Measurements from ENCODE around the gene CASKIN2.
A peak's percentile ranks its signal among the peaks of the same experiment; 100 is the strongest.
"Not testable (repeated sequence)": the region's sequence is repeated elsewhere in the genome, so short reads cannot be mapped to it uniquely, and the experiment has no call there.

The CASKIN2 gene

DNA sequence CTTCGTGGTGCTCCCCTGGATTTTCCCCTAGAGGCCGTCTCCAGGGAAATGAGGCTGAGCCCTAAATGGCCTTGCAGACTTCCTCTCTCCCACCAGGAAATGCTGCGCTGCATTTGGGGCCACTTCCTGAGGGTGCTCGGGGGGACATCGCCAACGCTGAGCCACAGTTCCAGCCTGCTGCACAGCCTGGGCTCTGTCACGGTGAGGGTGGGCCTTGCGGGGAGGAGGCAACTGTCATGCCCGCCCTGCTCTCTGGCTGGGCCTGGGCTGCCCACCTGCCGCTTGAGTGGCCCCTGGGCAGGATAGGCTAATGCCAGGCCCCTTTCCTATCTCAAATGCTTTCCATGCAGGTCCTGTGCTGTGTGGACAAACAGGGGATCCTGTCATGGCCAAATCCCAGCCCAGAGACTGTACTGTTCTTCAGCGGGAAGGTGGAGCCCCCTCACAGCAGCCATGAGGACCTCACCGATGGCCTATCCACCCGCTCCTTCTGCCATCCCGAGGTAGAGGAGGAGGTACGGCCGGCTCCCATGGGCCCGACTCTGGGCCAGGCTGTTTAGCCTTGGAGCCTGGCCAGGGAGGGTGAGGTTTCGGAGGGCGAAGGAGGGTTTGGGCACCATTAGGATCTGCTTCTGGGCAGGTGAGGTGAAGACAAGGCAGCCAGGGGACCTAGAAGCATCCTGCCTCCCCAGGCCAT lies 24.2 kb downstream of the CASKIN2 start:
- no peak for DNase-seq (ENCODE audit: low read depth)

DNA sequence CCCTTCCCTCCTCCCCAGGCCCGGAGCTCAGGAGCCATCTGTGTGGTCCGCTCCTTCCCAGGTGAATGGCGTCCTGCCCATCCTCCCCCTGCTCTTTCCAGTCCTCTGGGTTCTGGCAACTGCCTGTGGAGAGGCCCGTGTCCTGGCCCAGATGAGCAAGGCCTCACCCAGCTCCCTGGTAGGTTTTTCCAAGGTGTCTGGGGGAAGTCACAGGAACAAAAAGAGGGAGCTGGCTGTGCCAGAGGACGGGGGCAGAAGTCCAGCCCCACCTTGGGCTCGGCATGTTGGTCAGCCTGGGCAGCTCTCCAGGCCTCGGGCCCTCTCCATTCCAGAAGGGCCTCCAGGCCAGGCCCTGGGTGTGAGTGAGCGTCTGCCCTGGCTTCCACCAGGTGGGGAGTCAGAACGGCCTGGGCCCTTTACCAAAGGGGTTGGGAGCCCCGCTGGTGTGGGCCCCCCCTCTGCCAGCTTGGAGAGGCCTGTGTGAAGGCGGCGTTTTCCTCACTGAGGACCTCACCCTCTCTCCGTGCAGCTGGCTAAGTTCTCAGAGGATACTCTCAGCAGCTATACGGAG lies 25.1 kb downstream of the CASKIN2 start:
- DNase-seq (ENCODE audit: low read depth), result no peak

DNA sequence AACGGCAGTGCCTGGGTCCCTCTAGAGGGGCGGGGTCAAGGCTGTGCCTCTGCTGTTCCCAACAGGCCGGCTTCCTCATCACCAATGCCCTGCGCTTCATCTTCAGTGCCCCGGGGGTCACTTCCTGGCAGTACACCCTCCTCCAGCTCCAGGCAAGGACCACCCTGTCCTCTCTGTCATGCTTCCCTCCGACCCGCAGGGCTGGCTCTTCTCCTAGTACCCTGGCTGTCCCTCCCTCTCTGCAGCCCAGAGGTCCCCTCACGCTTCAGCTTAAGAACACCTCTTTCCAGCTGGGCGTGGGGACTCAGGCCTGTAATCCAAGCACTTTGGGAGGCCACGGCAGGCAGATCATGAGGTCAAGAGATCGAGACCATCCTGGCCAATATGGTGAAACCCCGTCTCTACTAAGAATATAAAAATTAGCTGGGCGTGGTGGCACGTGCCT lies 25.8 kb downstream of the CASKIN2 start:
- no peak for DNase-seq (ENCODE audit: low read depth)

DNA sequence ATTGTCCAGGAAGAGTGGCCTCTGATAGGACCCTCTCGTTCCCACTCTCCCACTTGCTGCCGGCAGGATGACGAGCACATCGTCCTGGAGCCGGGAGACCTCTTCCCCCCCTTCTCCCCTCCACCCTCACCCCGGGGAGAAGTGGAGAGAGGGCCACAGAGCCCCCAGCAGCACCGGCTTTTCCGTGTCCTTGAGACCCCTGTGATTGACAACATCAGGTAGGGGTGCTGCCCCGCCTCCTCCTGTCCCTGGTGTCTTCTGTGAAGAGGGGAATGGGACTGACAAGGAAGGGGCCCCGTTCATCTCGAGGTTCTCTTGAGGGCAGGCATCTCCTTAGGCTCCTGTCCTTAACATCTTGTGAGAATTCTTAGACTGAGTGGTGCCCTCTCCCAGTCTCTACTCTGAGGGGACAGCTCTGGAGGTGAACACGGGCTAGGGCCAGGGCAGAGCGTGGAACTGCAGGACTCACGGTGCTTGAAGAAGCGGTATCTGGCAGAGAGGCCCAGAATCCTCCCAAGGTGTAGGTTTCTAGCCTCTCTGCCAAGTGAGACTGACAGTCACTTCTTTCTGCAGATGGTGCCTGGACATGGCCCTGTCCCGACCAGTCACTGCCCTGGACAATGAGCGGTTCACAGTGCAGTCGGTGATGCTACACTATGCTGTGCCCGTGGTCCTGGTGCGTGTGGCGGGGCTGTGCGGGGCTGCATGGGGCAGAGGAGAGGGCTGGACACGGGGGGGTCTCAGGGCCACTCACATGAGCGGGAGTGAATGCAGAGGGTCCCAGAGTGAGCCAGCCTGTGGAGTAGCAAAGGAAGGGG lies 26.4 kb downstream of the CASKIN2 start:
- no peak for DNase-seq (ENCODE audit: low read depth)

GRCh38 chr17:75487351-75488070 lies 27.8 kb downstream of the CASKIN2 start:
- DNase-seq (ENCODE audit: low read depth), result no peak

DNA sequence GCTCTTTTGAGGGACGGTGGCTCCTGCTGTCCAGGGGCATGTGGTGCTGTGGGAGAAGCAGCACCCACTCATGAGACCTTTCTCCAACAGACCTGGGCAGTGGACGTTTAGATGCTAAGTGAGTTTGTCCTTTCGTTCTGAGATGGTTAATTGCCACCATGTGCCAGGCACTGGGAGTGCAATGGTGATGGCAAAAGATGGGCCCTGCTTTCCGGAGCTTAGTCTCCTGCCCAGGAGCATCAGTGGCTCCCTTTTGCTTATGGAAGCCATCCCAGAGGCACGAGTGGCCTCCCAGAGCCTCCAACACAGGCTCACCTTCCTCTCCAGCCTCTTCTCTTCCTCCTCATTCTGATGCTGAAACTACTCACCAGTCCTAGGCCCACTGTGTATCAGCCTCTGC lies 28.4 kb downstream of the CASKIN2 start:
- DNase-seq (ENCODE audit: low read depth), result no peak

- no peak for DNase-seq (ENCODE audit: low read depth)
These were observed 29.2 kb downstream of the CASKIN2 start for GRCh38 chr17:75486151-75486550.

DNA sequence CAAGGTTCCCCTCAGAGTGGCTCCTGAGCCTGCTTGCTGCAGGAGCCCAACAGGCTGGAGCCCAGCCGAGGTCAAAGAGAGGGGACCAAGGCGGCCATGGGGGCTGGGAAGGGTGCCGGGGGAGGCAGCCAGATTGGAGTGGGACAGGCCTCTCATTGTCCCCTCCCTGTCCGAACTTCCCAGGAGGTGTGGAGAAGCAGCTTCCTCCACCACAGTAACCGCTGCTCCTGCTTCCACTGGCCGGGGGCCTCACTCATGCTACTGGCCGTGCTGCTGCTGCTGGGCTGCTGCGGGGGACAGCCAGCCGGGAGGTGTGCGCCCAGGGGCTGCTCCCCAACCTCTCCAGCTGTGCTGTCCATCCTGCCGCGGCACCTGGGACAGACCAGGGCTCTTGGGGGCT lies 29.6 kb downstream of the CASKIN2 start:
- DNase-seq (ENCODE audit: low read depth), result no peak

- no peak for DNase-seq (ENCODE audit: low read depth)
These were observed 33.0 kb downstream of the CASKIN2 start for GRCh38 chr17:75482098-75482942.

DNA sequence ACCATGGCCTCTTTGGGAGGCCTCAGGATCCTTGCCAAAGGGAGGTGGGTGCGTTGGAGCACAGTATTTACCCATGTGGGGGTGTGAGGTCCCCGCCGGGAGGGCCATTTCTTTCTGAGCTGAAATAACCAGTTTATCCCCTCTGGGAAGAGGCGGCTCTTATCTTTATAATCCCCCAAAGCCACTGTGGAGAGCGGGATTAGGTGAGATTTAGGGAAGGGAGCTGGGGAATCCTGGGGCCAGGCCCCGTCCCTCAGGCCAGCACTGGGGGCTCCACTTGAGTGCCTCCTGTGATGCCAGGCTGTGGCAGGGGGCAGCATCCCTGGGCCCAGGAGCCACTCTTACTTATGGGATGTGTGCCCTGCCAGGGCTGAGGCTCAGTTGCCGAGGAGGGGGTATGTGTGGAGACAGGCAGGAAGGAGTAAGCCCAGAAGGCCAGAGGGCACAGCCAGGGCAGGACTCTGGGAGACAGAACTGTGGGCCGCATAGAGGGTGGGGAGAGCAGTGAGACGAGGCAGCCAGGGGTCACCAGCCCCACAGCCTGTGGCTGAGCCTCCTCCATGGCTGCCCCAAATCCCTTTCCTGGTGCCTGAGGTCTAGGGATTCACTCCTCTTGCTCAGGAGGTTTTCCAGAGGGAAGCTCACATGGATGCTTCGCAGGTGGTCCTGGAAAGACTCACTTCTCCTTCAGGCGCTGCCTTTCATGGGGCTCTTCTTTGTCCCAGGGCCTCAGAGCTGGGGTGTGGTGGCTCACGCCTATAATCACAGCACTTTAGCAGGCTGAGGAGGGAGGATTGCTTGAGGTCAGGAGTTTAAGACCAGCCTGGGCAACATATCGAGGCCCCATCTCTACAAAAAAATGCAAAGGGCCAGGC lies 33.9 kb downstream of the CASKIN2 start:
- DNase-seq (ENCODE audit: low read depth), result no peak

- no peak for DNase-seq (ENCODE audit: low read depth)
These were observed 35.1 kb downstream of the CASKIN2 start for GRCh38 chr17:75480281-75480680.

GRCh38 chr17:75478508-75478907 lies 36.8 kb downstream of the CASKIN2 start:
- no peak for DNase-seq (ENCODE audit: low read depth)

- DNase-seq (ENCODE audit: low read depth), result not testable (repeated sequence)
These were observed 37.9 kb downstream of the CASKIN2 start for GRCh38 chr17:75477490-75477862.

- DNase-seq (ENCODE audit: low read depth), result no peak
These were observed 38.4 kb downstream of the CASKIN2 start for GRCh38 chr17:75476752-75477489.

GRCh38 chr17:75476271-75476671 lies 39.1 kb downstream of the CASKIN2 start:
- DNase-seq (ENCODE audit: low read depth), result peak; percentile 17

DNA sequence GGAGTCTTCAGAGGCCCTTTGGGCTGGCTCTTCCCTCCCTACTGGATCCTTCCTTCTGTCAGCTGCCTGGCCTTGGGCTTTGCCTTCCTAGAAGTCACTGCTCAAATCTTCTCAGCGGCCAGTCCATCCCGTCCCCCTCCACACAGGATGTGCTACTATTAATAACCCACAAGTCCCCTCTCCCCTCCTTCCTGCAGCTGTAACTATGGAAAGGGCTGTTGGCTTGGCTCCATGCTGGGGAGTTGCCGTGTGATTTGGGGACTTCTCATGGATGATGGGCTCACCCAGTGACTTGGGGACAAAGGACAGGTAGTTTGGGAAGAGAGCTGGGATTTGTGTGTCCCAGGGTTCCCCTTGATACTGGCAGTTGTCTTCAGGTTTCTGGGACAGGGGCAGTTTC lies 39.5 kb downstream of the CASKIN2 start:
- DNase-seq (ENCODE audit: low read depth), result no peak

GRCh38 chr17:75475144-75475835 lies 40.0 kb downstream of the CASKIN2 start:
- no peak for DNase-seq (ENCODE audit: low read depth)

DNA sequence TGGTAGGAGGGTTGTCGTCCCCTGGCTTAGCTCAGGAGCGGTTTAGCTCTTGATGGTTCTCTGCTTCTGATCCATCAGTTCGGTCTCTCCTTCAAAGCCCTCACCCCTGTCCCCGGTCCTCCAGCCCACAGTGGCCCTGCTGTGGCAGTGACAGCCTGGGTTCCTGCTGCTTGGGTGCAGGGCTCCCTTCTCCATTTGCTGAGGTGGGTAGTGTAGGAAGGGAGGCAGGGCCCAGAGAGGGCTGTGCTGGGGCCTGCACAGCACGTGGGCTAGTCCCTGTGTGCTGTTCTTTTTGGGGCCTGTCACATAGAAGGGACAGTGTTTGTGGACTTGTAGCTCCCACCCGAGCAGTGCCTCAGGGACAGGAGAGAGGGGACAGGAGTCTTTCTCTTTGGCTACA lies 40.6 kb downstream of the CASKIN2 start:
- no peak for DNase-seq (ENCODE audit: low read depth)

DNA sequence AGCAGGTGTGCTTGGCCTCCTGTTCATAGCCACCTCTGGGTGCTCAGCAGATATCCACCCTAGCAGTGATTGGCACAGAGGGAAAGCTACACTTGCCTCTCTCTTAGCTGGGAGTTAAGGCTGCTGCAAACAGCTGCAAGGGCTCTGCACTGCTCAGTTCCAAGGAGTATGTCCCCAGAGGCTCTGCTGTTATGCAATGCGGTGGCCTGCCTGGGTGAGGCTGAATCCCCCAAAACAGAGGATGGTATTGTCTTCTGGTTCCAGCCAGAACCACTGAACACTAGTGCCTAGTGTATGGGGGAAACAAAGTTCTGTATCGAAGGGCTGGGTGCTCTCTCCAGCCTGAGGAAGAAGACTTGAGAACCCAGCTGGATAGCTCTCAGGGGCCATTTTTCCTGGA lies 42.1 kb downstream of the CASKIN2 start:
- DNase-seq (ENCODE audit: low read depth), result no peak
